ENCODE data around the gene SLC25A21.
"Not testable (repeated sequence)": the region's sequence is repeated elsewhere in the genome, so short reads cannot be mapped to it uniquely, and the experiment has no call there.

SLC25A21 gene

GRCh38 chr14:37114002-37114401 is 58.4 kb downstream of the SLC25A21 start:
- H3K27ac ChIP-seq = peak overlapping the region; percentile 40
- peak; percentile 65 for DNase-seq (ENCODE audit: low read depth, low spot score)

- no peak for DNase-seq (ENCODE audit: low read depth, low spot score)
- no peak overlapping the region for H3K27ac ChIP-seq
Measured at GRCh38 chr14:37098132-37098531, 74.3 kb downstream of the SLC25A21 start.

GRCh38 chr14:37094502-37094901 is 77.9 kb downstream of the SLC25A21 start:
- no peak for DNase-seq (ENCODE audit: low read depth, low spot score)

GRCh38 chr14:37093364-37093763 is 79.0 kb downstream of the SLC25A21 start:
- no peak overlapping the region for H3K27ac ChIP-seq
- no peak for DNase-seq (ENCODE audit: low read depth, low spot score)

More at GRCh38 chr14:37094502-37094901, 77.9 kb downstream of the SLC25A21 start:
- H3K27ac ChIP-seq = no peak overlapping the region

- DNase-seq (ENCODE audit: low read depth, low spot score) = no peak
- no peak overlapping the region for H3K27ac ChIP-seq
Measured at GRCh38 chr14:37091651-37092050, 80.8 kb downstream of the SLC25A21 start.

GRCh38 chr14:37090026-37090425 is 82.4 kb downstream of the SLC25A21 start:
- no peak overlapping the region for H3K27ac ChIP-seq
- DNase-seq (ENCODE audit: low read depth, low spot score) = no peak

GRCh38 chr14:37089410-37089809 is 83.0 kb downstream of the SLC25A21 start:
- H3K27ac ChIP-seq = no peak overlapping the region
- no peak for DNase-seq (ENCODE audit: low read depth, low spot score)

- DNase-seq (ENCODE audit: low read depth, low spot score) = no peak
- H3K27ac ChIP-seq = no peak overlapping the region
Measured at GRCh38 chr14:37088356-37089215, 83.8 kb downstream of the SLC25A21 start.

GRCh38 chr14:37087520-37087919 is 84.9 kb downstream of the SLC25A21 start:
- H3K27ac ChIP-seq = no peak overlapping the region
- DNase-seq (ENCODE audit: low read depth, low spot score) = no peak

- DNase-seq (ENCODE audit: low read depth, low spot score) = no peak
Measured at GRCh38 chr14:37083599-37083998, 88.8 kb downstream of the SLC25A21 start.

GRCh38 chr14:37082449-37082848 is 90.0 kb downstream of the SLC25A21 start:
- DNase-seq (ENCODE audit: low read depth, low spot score) = no peak
- peak overlapping the region; percentile 73 for H3K27ac ChIP-seq

More at GRCh38 chr14:37083599-37083998, 88.8 kb downstream of the SLC25A21 start:
- no peak overlapping the region for H3K27ac ChIP-seq

GRCh38 chr14:37081856-37082255 is 90.5 kb downstream of the SLC25A21 start:
- H3K27ac ChIP-seq = peak overlapping the region; percentile 73
- DNase-seq (ENCODE audit: low read depth, low spot score) = no peak

GRCh38 chr14:37081218-37081617 is 91.2 kb downstream of the SLC25A21 start:
- DNase-seq (ENCODE audit: low read depth, low spot score) = peak; percentile 95
- H3K27ac ChIP-seq = peak overlapping the region; percentile 73

GRCh38 chr14:37078131-37078530 is 94.3 kb downstream of the SLC25A21 start:
- no peak for DNase-seq (ENCODE audit: low read depth, low spot score)
- H3K27ac ChIP-seq = no peak overlapping the region

GRCh38 chr14:37074320-37074719 is 98.1 kb downstream of the SLC25A21 start:
- H3K27ac ChIP-seq; DNase-seq (ENCODE audit: low read depth, low spot score): not testable (repeated sequence)

GRCh38 chr14:37063467-37064240 is 108.8 kb downstream of the SLC25A21 start:
- no peak overlapping the region for H3K27ac ChIP-seq
- DNase-seq (ENCODE audit: low read depth, low spot score) = no peak

GRCh38 chr14:37062191-37062803 is 110.1 kb downstream of the SLC25A21 start:
- no peak for DNase-seq (ENCODE audit: low read depth, low spot score)

GRCh38 chr14:37061697-37062096 is 110.7 kb downstream of the SLC25A21 start:
- H3K27ac ChIP-seq = no peak overlapping the region
- no peak for DNase-seq (ENCODE audit: low read depth, low spot score)

More at GRCh38 chr14:37062191-37062803, 110.1 kb downstream of the SLC25A21 start:
- no peak overlapping the region for H3K27ac ChIP-seq

GRCh38 chr14:37060496-37061260 is 111.7 kb downstream of the SLC25A21 start:
- no peak overlapping the region for H3K27ac ChIP-seq
- DNase-seq (ENCODE audit: low read depth, low spot score) = no peak

- DNase-seq (ENCODE audit: low read depth, low spot score) = no peak
- H3K27ac ChIP-seq = no peak overlapping the region
Measured at GRCh38 chr14:37057776-37058175, 114.6 kb downstream of the SLC25A21 start.

Data from epithelial cell of prostate (primary cell).